Effector memory CD8-positive, alpha-beta T cell (primary cell): ENCODE measurements around the gene NRN1L.

Source experiments
- ATAC-seq: fragments of 150-1000 bp; cut with Tn5 transposase; replicated peaks from 2 replicates; pipeline ENCODE4 v1.10.0; 2021; ENCODE audit warnings: mild to moderate bottlenecking, moderate library complexity
- DNase-seq, 3 experiments: peaks; one replicate each; pipeline ENCODE4 v3.0.0; 2021
- H3K27ac Mint-ChIP-seq, 2 donors: one replicate each; pipeline ENCODE4 v1.8.0; 2022; ENCODE audit warnings: mild to moderate bottlenecking in 2 of 2, mixed read lengths in 2 of 2, moderate library complexity in 2 of 2
- H3K27me3 Mint-ChIP-seq, 2 donors: one replicate each; pipeline ENCODE4 v1.8.0; 2022; ENCODE audit warnings: mixed read lengths in 2 of 2
- H3K36me3 Mint-ChIP-seq: one replicate; pipeline ENCODE4 v1.8.0; 2022; ENCODE audit warnings: mild to moderate bottlenecking, moderate library complexity, mixed read lengths; ENCODE audit not compliant: insufficient read depth
- H3K4me1 Mint-ChIP-seq, 2 donors: one replicate each; pipeline ENCODE4 v1.8.0; 2022; ENCODE audit warnings: low read depth in 2 of 2, mixed read lengths in 2 of 2
- H3K4me3 Mint-ChIP-seq, 2 donors: one replicate each; pipeline ENCODE4 v1.8.0; 2022; ENCODE audit warnings: mild to moderate bottlenecking in 2 of 2, mixed read lengths in 2 of 2, moderate library complexity in 2 of 2
- H3K9me3 Mint-ChIP-seq, 2 donors: one replicate each; pipeline ENCODE4 v1.8.0; 2022; ENCODE audit warnings: mixed read lengths in 2 of 2

NRN1L gene

GRCh38 chr16:67933805-67934204 is 49.1 kb downstream of the NRN1L start:
- ATAC-seq (no peak), DNase-seq (no peak)
- H3K4me3 Mint-ChIP-seq = peak overlapping the region; percentile 10 to 49
- H3K9me3 Mint-ChIP-seq = no peaks in the 10 kb centered on the region
- peaks cover 53% of the 10 kb centered on the region for H3K36me3 Mint-ChIP-seq
- H3K27ac Mint-ChIP-seq = peak overlapping the region in 1 of 2 donors; percentile 98
- H3K27me3 Mint-ChIP-seq = no peaks in the 10 kb centered on the region
- peaks cover 21 to 24% of the 10 kb centered on the region in 2 donors for H3K4me1 Mint-ChIP-seq

- no peak for DNase-seq
- Mint-ChIP-seq H3K4me3 (peak overlapping the region; percentile 100), H3K36me3 (peaks cover 53% of the 10 kb centered on the region), H3K9me3 (no peaks in the 10 kb centered on the region), H3K27me3 (no peaks in the 10 kb centered on the region), H3K4me1 (peaks cover 21 to 24% of the 10 kb centered on the region in 2 donors), H3K27ac (peak overlapping the region; percentile 92 to 98)
- no peak for ATAC-seq
Observed at GRCh38 chr16:67934306-67935100, 49.8 kb downstream of the NRN1L start.

- no peaks in the 10 kb centered on the region for H3K27me3 Mint-ChIP-seq
- peak overlapping the region; percentile 100 for H3K4me3 Mint-ChIP-seq
- ATAC-seq (no peak), DNase-seq (no peak)
- peak overlapping the region; percentile 92 to 98 for H3K27ac Mint-ChIP-seq
- peaks cover 53% of the 10 kb centered on the region for H3K36me3 Mint-ChIP-seq
- H3K9me3 Mint-ChIP-seq = no peaks in the 10 kb centered on the region
- H3K4me1 Mint-ChIP-seq = peaks cover 27 to 30% of the 10 kb centered on the region in 2 donors
Observed at GRCh38 chr16:67935101-67935401, 50.4 kb downstream of the NRN1L start.

- H3K27ac Mint-ChIP-seq = peak overlapping the region; percentile 92 to 98
- peak overlapping the region; percentile 100 for H3K4me3 Mint-ChIP-seq
- H3K9me3 Mint-ChIP-seq = no peaks in the 10 kb centered on the region
- no peaks in the 10 kb centered on the region for H3K27me3 Mint-ChIP-seq
- ATAC-seq (peak; percentile 92), DNase-seq (peak; percentile 90 to 92 (median 92))
- peaks cover 51% of the 10 kb centered on the region for H3K36me3 Mint-ChIP-seq
- peaks cover 30 to 33% of the 10 kb centered on the region in 2 donors for H3K4me1 Mint-ChIP-seq
Observed at GRCh38 chr16:67935402-67936123, 50.9 kb downstream of the NRN1L start.
